H1 (cell line): ENCODE data around the gene ST6GALNAC4. TPM values are rescaled to one million over a fixed set of nuclear protein-coding genes. Genes with fewer than 3 reads are reported as not detected.

Experiments
- CTCF ChIA-PET: fragments of 300-600 bp; sonication (Branson Sonifier 250); formaldehyde crosslinking; loops from one replicate; lab custom pipeline; 2021; ENCODE audit not compliant: partially characterized antibody; lab: Charles Lee
- POLR2A ChIA-PET: fragments of 300-600 bp; sonication (Branson Sonifier 250); formaldehyde crosslinking; loops from one replicate; lab custom pipeline; 2021; ENCODE audit warnings: inconsistent platforms; ENCODE audit not compliant: partially characterized antibody; lab: Charles Lee
- DNase-seq, 2 experiments: peaks; one replicate each; pipeline versions ENCODE4 v3.0.0 to v3.0.0-alpha.2; 2010 to 2022; ENCODE audit warnings: low spot score in 2 of 2, low read depth in 1 of 2, mixed read lengths in 1 of 2
- FAIRE-seq: peaks from 2 replicates; lab custom pipeline; 2011; peaks lifted over from hg19 to GRCh38; lab: Jason Lieb, UNC
- H2AFZ ChIP-seq: 2 replicates; pipeline ENCODE4 v1.8.1; 2012; ENCODE audit warnings: low read length, inconsistent platforms
- H2AK5ac ChIP-seq: 2 replicates; pipeline ENCODE4 v1.6.1; 2013; ENCODE audit warnings: low read depth, low read length
- H2BK120ac ChIP-seq: replicated peaks from 2 replicates; pipeline ENCODE3; 2013; ENCODE audit warnings: low read depth, low read length, inconsistent platforms
- H2BK12ac ChIP-seq: 2 replicates; pipeline ENCODE4 v1.6.1; 2013; ENCODE audit warnings: low read depth, low read length
- H2BK15ac ChIP-seq: 2 replicates; pipeline ENCODE4 v1.6.1; 2013; ENCODE audit warnings: low read length
- H2BK20ac ChIP-seq: 2 replicates; pipeline ENCODE4 v1.6.1; 2013; ENCODE audit warnings: low read length
- H2BK5ac ChIP-seq: 2 replicates; pipeline ENCODE4 v1.6.1; 2013; ENCODE audit warnings: low read depth, low read length
- H3K14ac ChIP-seq: 2 replicates; pipeline ENCODE4 v1.6.1; 2013; ENCODE audit warnings: inconsistent platforms; ENCODE audit not compliant: insufficient read length
- H3K18ac ChIP-seq: 2 replicates; pipeline ENCODE4 v1.6.1; 2013; ENCODE audit warnings: low read length; ENCODE audit errors: extremely low read depth
- H3K23ac ChIP-seq: 2 replicates; pipeline ENCODE4 v1.6.1; 2013; ENCODE audit warnings: inconsistent platforms; ENCODE audit not compliant: insufficient read length
- H3K23me2 ChIP-seq: 2 replicates; pipeline ENCODE4 v1.6.1; 2013; ENCODE audit warnings: low read depth, low read length
- H3K27ac ChIP-seq: 2 replicates; pipeline ENCODE4 v1.6.1; 2011; ENCODE audit warnings: low read depth, low read length, inconsistent platforms
- H3K27me3 ChIP-seq, 4 experiments: replicated peaks in 1 of 4; 1 replicate in 1 of 4; 2 replicates in 3 of 4; pipeline versions ENCODE4 v1.6.1 to v1.8.1; 2011 to 2013; ENCODE audit warnings: low read length in 3 of 4, mild to moderate bottlenecking in 3 of 4, inconsistent platforms in 2 of 4, mixed read lengths in 2 of 4, moderate library complexity in 1 of 4; ENCODE audit not compliant: control insufficient read depth in 3 of 4, insufficient read depth in 3 of 4; ENCODE audit errors: extremely low read depth in 1 of 4
- H3K36me3 ChIP-seq, 4 experiments: 2 replicates each; pipeline versions ENCODE4 v1.6.1 to v1.8.1; 2011 to 2013; ENCODE audit warnings: mild to moderate bottlenecking in 4 of 4, low read length in 3 of 4, moderate library complexity in 2 of 4, control low read depth in 1 of 4, inconsistent platforms in 1 of 4; ENCODE audit not compliant: insufficient read depth in 4 of 4, control insufficient read depth in 2 of 4
- H3K4ac ChIP-seq: replicated peaks from 2 replicates; pipeline ENCODE3; 2013; ENCODE audit warnings: low read length, low read depth, mixed read lengths, inconsistent platforms; ENCODE audit not compliant: insufficient read length
- H3K4me1 ChIP-seq, 4 experiments: replicated peaks in 1 of 4; 1 replicate in 1 of 4; 2 replicates in 3 of 4; pipeline versions ENCODE4 v1.6.1 to v1.8.1; 2011 to 2013; ENCODE audit warnings: low read length in 3 of 4, inconsistent platforms in 2 of 4, mixed read lengths in 1 of 4; ENCODE audit not compliant: insufficient read depth in 4 of 4, control insufficient read depth in 3 of 4
- H3K4me2 ChIP-seq, 2 experiments: 2 replicates each; pipeline versions ENCODE4 v1.6.1 to v1.8.1; 2011 to 2013; ENCODE audit warnings: low read depth in 2 of 2, low read length in 2 of 2, control low read depth in 1 of 2, inconsistent platforms in 1 of 2, mild to moderate bottlenecking in 1 of 2; ENCODE audit not compliant: insufficient read depth in 1 of 2
- H3K4me3 ChIP-seq, 4 experiments: fragments of 200-600, 300-600 bp in 1 of 4; sonication (generic), shearing (Covaris generic), sonication (Bioruptor Twin) in 1 of 4; 2 replicates each; pipeline versions ENCODE4 v1.5.1 to v1.8.1; 2011 to 2016; ENCODE audit warnings: low read length in 4 of 4, low read depth in 3 of 4, control low read depth in 2 of 4, inconsistent platforms in 2 of 4, mild to moderate bottlenecking in 2 of 4, mixed read lengths in 1 of 4, moderate library complexity in 1 of 4; ENCODE audit not compliant: insufficient read depth in 2 of 4; ENCODE audit errors: extremely low read depth in 1 of 4
- H3K56ac ChIP-seq: replicated peaks from 2 replicates; pipeline ENCODE3; 2013; ENCODE audit warnings: low read depth, mild to moderate bottlenecking, mixed read lengths, low read length, inconsistent platforms; ENCODE audit not compliant: insufficient read length
- H3K79me1 ChIP-seq: 2 replicates; pipeline ENCODE4 v1.6.1; 2013; ENCODE audit warnings: low read depth, low read length, control low read depth
- H3K79me2 ChIP-seq, 2 experiments: 2 replicates each; pipeline versions ENCODE4 v1.6.1 to v1.8.1; 2012 to 2013; ENCODE audit warnings: low read length in 2 of 2, mild to moderate bottlenecking in 2 of 2, inconsistent platforms in 1 of 2; ENCODE audit not compliant: insufficient read depth in 2 of 2, control insufficient read depth in 1 of 2
- H3K9ac ChIP-seq, 4 experiments: replicated peaks in 1 of 4; 1 replicate in 1 of 4; 2 replicates in 3 of 4; pipeline versions ENCODE4 v1.6.1 to v1.8.1; 2011 to 2013; ENCODE audit warnings: low read depth in 3 of 4, low read length in 3 of 4, control low read depth in 2 of 4, mild to moderate bottlenecking in 2 of 4, moderate library complexity in 2 of 4, inconsistent platforms in 1 of 4; ENCODE audit errors: extremely low read depth in 1 of 4
- H3K9me3 ChIP-seq, 2 experiments: 2 replicates each; pipeline versions ENCODE4 v1.6.1 to v1.8.1; 2012 to 2013; ENCODE audit warnings: mild to moderate bottlenecking in 2 of 2, moderate library complexity in 2 of 2, control low read depth in 1 of 2, inconsistent platforms in 1 of 2, low read depth in 1 of 2, low read length in 1 of 2, mixed read lengths in 1 of 2; ENCODE audit not compliant: insufficient read depth in 2 of 2
- H4K20me1 ChIP-seq, 2 experiments: replicated peaks in 1 of 2; 2 replicates each; pipeline versions ENCODE3 to v1.8.1; 2011 to 2013; ENCODE audit warnings: inconsistent platforms in 2 of 2, low read length in 2 of 2, mild to moderate bottlenecking in 1 of 2; ENCODE audit not compliant: insufficient read depth in 2 of 2, control insufficient read depth in 1 of 2
- H4K5ac ChIP-seq: 2 replicates; pipeline ENCODE4 v1.6.1; 2013; ENCODE audit warnings: low read length, low read depth, mixed read lengths, inconsistent platforms; ENCODE audit not compliant: insufficient read length
- H4K8ac ChIP-seq: 2 replicates; pipeline ENCODE4 v1.8.0; 2013; ENCODE audit warnings: mild to moderate bottlenecking, moderate library complexity, low read length, inconsistent platforms; ENCODE audit not compliant: insufficient read depth; ENCODE audit errors: extremely low read depth
- H4K91ac ChIP-seq: replicated peaks from 2 replicates; pipeline ENCODE3; 2013; ENCODE audit warnings: low read length, mixed read lengths, inconsistent platforms; ENCODE audit not compliant: insufficient read length
- RBBP5 ChIP-seq: IDR thresholded peaks from 2 replicates; pipeline ENCODE4 v1.7.1; 2012; ENCODE audit warnings: low read depth, mild to moderate bottlenecking, inconsistent platforms, low read length, moderate library complexity, borderline replicate concordance
- SAP30 ChIP-seq: fragments of 300-600 bp; sonication (generic); IDR thresholded peaks from 2 replicates; pipeline ENCODE4 v1.7.1; 2012; ENCODE audit warnings: low read length, moderate library complexity, mild to moderate bottlenecking, inconsistent platforms; ENCODE audit not compliant: insufficient read depth, insufficient replicate concordance
- WGBS, 2 experiments: shearing (Covaris generic) in 1 of 2; methylation state at CpG; one replicate each; pipeline versions ENCODE4 v1.1.6 to v1.1.7; 2013 to 2015; ENCODE audit warnings: low lambda C conversion rate in 2 of 2, mixed read lengths in 2 of 2, inconsistent platforms in 1 of 2, low coverage in 1 of 2, missing lambda C conversion rate in 1 of 2; ENCODE audit not compliant: insufficient replicate concordance in 2 of 2, insufficient coverage in 1 of 2, insufficient read length in 1 of 2; ENCODE audit errors: extremely low coverage in 1 of 2, missing lambda C conversion rate in 1 of 2; 5-methylcytosine and 5-hydroxymethylcytosine counted together
- polyA plus RNA-seq, 7 experiments: library from polyadenylated mRNA; depleted of rRNA in 3 of 7; stranded (reverse) in 5 of 7; unstranded in 2 of 7; fragments of >200 nt in 5 of 7; fragments of 200-250 nt in 2 of 7; gene quantifications; 1 replicate in 5 of 7; 2 replicates in 1 of 7; 4 replicates in 1 of 7; pipeline versions ENCODE4 v1.2.1 to v1.2.3, GENCODE V29; 2011 to 2013; ENCODE audit warnings: missing spikeins in 2 of 7, mixed read lengths in 2 of 7
- total RNA-seq: library from RNA; stranded (reverse); fragmentation: NEBNext Ultra II Directional; extraction: Animal tissue kit (Norgen Biotek cat#: 25700); gene quantifications from 2 replicates; pipeline ENCODE4 v1.2.1, GENCODE V29; 2021

Gene ST6GALNAC4
- total and polyA plus RNA-seq, 2 of the 8 experiments (the other 6 are each of a cell fraction or from before 2014, with no cell fraction given): 21.8 to 34.1 TPM

- no peak overlapping the region for H3K23ac ChIP-seq
- no peak overlapping the region for H3K4ac ChIP-seq
- no peak overlapping the region for H2AK5ac ChIP-seq
- CTCF ChIA-PET: interaction anchor here (0.9 to 2.7 kb wide), 4 partner anchors 9 to 38 kb away, joined by 3 to 14 read pairs (median 4); partner anchors contain the start of gene ST6GALNAC4
- 88% methylated on average over 30 of the region's 35 CpGs; no CpG with 5 or more reads in 1 of the 2 experiments for WGBS, 2 experiments
- no peak overlapping the region for H4K91ac ChIP-seq
- H3K79me2 ChIP-seq: no peaks in the 10 kb centered on the region
- peaks cover 3 to 21% (median 9%) of the 10 kb centered on the region in 4 experiments for H3K4me1 ChIP-seq
- no peak overlapping the region for H2BK12ac ChIP-seq
- H3K79me1 ChIP-seq: no peaks in the 10 kb centered on the region
- H3K4me2 ChIP-seq: no peak overlapping the region
- H3K23me2 ChIP-seq: no peaks in the 10 kb centered on the region
- H2BK120ac ChIP-seq: no peak overlapping the region
- H4K5ac ChIP-seq: no peak overlapping the region
- FAIRE-seq (no peak), DNase-seq (no peak)
- H3K4me3 ChIP-seq: no peak overlapping the region
- H2BK5ac ChIP-seq: no peak overlapping the region
- H3K18ac ChIP-seq: no peak overlapping the region
- no peaks in the 10 kb centered on the region for H3K9me3 ChIP-seq
- no peak overlapping the region for H3K9ac ChIP-seq
- H4K20me1 ChIP-seq: peaks cover 0 to 1% of the 10 kb centered on the region in 2 experiments
- H3K56ac ChIP-seq: no peak overlapping the region
- no peak overlapping the region for H3K27ac ChIP-seq
- H3K27me3 ChIP-seq: no peaks in the 10 kb centered on the region
- POLR2A ChIA-PET: interaction anchor here (1.8 kb wide), 1 partner anchor 11 kb away, joined by 8 read pairs; no protein-coding TSS in a partner anchor
- no peak overlapping the region for H2BK20ac ChIP-seq
- no peak overlapping the region for H2AFZ ChIP-seq
- H2BK15ac ChIP-seq: no peak overlapping the region
- H3K36me3 ChIP-seq: peaks cover 0 to 6% (median 0%) of the 10 kb centered on the region in 4 experiments; a peak in 1 of 8 replicates
- H3K14ac ChIP-seq: no peak overlapping the region
- no peak overlapping the region for H4K8ac ChIP-seq
- TF ChIP-seq SAP30 (no peak), RBBP5 (no peak)
Measured at GRCh38 chr9:127907867-127908659, 8.8 kb downstream of the ST6GALNAC4 start.
